GM21723 (cell line): ENCODE data around the gene NBL1.

Experiments
- ATAC-seq: cut with Tn5 transposase; IDR thresholded peaks from one replicate; pipeline ENCODE4 v1.9.1; 2021; ENCODE audit warnings: mild to moderate bottlenecking, moderate library complexity; ENCODE audit not compliant: unreplicated experiment

Gene NBL1

DNA sequence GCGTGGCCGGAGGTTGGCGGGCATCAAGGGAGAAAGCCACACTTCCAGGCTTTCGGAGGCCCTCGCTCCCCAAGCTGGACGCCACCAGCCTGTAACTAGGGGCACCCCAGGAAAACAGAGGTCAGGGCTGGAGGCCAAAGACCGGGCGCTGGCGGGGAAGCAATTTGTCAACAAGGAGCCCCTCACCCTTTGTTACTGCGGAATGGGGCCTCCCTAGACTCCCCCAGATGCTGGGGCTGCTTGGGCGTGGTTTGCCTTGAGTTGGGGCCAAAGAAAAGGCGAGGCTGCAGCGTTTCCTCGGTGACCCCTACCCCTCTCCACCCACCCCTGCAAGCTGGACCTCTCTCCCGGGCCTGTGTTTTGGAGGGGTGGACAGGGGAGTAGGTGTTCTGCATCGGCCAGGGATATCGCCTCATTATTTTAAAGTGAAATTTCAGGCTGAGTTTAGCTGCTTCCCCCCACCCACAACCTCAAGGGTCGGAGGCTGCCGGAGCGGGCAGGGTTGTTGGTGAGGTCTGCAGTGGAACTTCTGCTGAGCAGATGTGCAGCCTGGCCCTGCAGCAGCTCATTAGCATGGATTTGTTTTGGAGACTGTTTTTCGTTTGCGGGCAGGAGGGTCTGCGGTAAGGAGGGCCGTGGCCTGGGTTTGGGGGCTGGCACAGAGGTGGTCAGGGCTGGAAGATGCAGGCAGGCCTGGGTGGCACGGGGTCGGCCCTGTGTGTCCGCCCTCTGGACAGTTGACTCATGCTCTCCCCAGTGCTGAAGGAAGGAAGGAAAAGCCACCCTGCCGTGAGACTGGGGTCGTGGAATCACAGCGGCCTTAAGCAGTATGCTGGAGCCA is 1.5 kb downstream of the NBL1 start:
- no peak for ATAC-seq

- ATAC-seq: no peak
Measured at GRCh38 chr1:19646377-19647319, 2.5 kb downstream of the NBL1 start.

DNA sequence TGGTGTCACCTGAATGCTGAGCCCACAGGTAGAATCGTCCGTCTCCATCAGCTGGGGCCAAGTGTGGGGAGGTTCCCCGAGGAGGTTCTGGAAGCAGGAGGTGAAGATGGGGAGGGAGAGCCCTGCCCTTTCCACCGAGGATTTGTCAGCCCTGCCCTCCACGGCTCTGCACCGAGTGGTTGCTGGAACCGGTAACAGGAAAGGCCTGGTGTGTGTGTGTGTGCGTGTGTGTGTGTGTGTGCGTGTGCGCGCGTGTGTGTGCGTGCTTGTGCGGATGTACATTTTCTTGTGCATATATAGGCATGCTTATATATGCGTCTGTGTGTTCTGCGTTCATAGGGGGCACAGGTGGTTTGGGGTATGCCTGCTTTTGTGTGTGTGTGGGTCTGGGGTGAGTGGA is 3.5 kb downstream of the NBL1 start:
- ATAC-seq: no peak

DNA sequence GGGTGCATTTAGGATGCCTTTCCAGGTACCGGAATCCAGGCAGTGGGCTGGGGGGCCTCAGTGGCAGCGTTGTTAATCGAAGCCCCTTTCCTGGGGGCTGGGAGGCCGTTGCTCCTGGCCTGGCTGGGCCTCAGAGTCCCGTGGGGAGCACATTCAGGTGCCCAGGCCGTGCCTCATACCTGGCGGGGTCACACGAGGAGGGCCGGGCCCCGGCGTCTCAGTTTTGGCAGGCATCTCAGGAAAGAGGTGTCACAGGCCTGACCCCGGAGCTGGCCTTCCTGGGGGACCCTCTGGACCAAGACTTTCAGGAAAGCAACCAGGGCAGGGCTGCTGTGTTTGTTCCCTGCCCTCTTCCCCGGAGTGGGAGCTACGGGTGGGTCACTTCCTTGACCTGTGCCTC is 4.1 kb downstream of the NBL1 start:
- ATAC-seq: no peak

- no peak for ATAC-seq
Measured at GRCh38 chr1:19648689-19649088, 4.6 kb downstream of the NBL1 start.

DNA sequence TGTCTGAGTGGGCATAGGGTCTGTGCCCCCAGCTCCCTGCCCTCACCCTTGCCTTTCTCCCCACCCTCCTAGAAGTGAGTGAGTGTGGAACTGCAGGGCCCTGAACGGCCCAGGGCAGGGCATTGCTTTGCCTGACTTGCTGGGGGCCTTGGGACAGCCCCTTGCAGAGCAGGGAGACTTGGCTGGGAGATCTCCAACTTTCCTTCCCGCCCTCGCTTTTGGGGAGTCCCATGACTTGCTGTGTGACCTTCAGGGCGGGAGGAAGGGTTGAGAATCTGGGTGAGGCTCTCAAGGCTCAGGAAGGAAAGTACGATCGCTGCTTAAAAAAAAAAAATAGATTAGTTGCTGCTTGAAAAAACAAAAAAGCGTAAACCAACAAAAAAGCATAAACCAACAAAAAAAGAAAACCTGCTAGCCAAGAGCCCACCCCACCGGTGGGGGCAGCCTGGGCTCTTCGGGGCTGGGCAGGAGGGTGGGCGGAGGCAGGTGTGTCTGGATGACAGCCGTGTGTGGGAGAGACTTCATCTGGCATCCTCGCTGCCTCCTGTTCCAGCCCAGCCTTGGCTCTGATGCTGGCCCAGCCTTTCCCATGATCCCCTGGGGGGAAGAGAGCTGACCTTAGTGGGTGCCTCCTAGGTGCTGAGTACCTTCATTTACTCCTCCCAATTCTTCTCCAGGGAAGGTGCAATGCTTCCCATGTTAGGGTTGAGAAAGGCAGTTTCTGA is 6.5 kb downstream of the NBL1 start:
- no peak for ATAC-seq

- ATAC-seq: no peak
Measured at GRCh38 chr1:19651141-19651737, 7.1 kb downstream of the NBL1 start.

GRCh38 chr1:19654386-19654785 is 10.3 kb downstream of the NBL1 start:
- ATAC-seq: no peak

GRCh38 chr1:19654886-19655717 is 11.0 kb downstream of the NBL1 start:
- no peak for ATAC-seq

DNA sequence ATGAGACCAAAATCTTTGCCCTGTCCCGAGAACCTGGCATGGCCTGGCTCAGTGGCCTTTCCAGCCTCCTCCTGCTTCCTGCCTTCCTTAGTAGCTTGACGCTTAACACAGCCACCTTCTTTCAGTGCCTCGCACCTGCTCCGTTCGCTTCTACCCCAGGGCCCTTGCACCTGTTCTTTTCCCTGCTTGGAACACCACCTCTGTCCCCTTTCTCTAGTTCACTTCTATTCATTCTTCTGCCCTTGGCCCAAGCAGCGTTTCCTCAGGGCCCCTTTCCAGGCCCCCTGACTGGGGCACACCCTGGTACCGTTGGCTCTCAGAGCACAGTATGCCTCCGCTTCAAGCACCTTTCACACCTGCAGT is 11.6 kb downstream of the NBL1 start:
- ATAC-seq: no peak

GRCh38 chr1:19656134-19656779 is 12.1 kb downstream of the NBL1 start:
- no peak for ATAC-seq

DNA sequence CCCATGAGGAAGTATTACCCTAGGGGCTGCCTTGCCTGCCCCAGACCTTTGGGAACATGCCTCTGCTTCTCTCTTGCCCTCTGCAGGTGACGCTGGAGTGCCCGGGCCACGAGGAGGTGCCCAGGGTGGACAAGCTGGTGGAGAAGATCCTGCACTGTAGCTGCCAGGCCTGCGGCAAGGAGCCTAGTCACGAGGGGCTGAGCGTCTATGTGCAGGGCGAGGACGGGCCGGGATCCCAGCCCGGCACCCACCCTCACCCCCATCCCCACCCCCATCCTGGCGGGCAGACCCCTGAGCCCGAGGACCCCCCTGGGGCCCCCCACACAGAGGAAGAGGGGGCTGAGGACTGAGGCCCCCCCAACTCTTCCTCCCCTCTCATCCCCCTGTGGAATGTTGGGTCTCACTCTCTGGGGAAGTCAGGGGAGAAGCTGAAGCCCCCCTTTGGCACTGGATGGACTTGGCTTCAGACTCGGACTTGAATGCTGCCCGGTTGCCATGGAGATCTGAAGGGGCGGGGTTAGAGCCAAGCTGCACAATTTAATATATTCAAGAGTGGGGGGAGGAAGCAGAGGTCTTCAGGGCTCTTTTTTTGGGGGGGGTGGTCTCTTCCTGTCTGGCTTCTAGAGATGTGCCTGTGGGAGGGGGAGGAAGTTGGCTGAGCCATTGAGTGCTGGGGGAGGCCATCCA is 12.8 kb downstream of the NBL1 start:
- no peak for ATAC-seq

- ATAC-seq: no peak
Measured at GRCh38 chr1:19657511-19657910, 13.4 kb downstream of the NBL1 start.

DNA sequence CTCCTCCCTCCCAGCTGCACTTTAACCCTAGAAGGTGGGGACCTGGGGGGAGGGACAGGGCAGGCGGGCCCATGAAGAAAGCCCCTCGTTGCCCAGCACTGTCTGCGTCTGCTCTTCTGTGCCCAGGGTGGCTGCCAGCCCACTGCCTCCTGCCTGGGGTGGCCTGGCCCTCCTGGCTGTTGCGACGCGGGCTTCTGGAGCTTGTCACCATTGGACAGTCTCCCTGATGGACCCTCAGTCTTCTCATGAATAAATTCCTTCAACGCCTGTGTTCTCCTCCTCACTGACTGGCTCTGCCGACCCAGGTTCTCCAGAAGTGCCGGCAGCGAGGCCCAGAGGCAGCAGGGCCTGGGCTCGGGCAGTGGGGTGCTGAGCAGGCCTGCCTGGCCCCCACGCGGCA is 14.1 kb downstream of the NBL1 start:
- ATAC-seq: no peak

- no peak for ATAC-seq
Measured at GRCh38 chr1:19661721-19662228, 17.7 kb downstream of the NBL1 start.

DNA sequence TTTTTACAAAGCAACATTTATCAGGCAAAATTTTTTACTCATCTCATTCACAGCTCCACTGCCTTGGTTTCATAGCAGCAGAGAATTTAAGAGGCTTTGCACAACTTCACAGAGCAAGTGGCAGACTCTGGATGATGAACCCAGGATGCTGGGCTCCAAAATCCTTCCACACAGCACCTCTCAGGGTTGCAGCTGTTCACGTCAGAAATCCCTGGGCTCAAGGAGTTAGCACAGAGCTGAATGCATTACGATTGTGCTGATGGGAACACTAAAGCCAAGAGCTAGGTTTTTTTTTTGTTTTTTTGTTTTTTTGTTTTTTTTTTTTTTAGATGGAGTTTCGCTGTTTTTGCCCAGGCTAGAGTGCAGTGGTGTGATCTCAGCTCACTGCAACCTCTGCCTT is 18.2 kb downstream of the NBL1 start:
- no peak for ATAC-seq

GRCh38 chr1:19664453-19665185 is 20.5 kb downstream of the NBL1 start, which contains the start of gene HTR6:
HTR6 (plus strand) TSS chr1:19664875; CDS start chr1:19665754, 879 bp downstream.
- no peak for ATAC-seq

GRCh38 chr1:19665186-19665495 is 21.0 kb downstream of the NBL1 start:
- ATAC-seq: no peak
